Ishikawa (cell line): ENCODE results near the gene RAD51B.

ENCODE experiments used
- CEBPB ChIP-seq: IDR thresholded peaks from 2 replicates; pipeline ENCODE4 v1.6.1; 2012
- CREB1 ChIP-seq: IDR thresholded peaks from 2 replicates; pipeline ENCODE4 v1.6.1; 2012; ENCODE audit warnings: low read depth
- EGR1 ChIP-seq: IDR thresholded peaks from 2 replicates; pipeline ENCODE4 v1.6.1; 2012
- EP300 ChIP-seq: IDR thresholded peaks from 2 replicates; pipeline ENCODE4 v1.6.1; 2012; ENCODE audit warnings: borderline replicate concordance
- FOXM1 ChIP-seq: IDR thresholded peaks from 2 replicates; pipeline ENCODE4 v1.6.1; 2012; ENCODE audit warnings: low read depth, borderline replicate concordance
- NFIC ChIP-seq: IDR thresholded peaks from 2 replicates; pipeline ENCODE4 v1.6.1; 2012
- RAD21 ChIP-seq: IDR thresholded peaks from 2 replicates; pipeline ENCODE4 v1.6.1; 2012; ENCODE audit warnings: low read depth
- TAF1 ChIP-seq: IDR thresholded peaks from 2 replicates; pipeline ENCODE4 v1.6.1; 2012; ENCODE audit warnings: low read depth, mild to moderate bottlenecking
- TCF12 ChIP-seq: IDR thresholded peaks from 2 replicates; pipeline ENCODE4 v1.6.1; 2012; ENCODE audit warnings: low read depth
- TEAD4 ChIP-seq: IDR thresholded peaks from 2 replicates; pipeline ENCODE4 v1.6.1; 2012
- YY1 ChIP-seq: IDR thresholded peaks from 2 replicates; pipeline ENCODE4 v1.6.1; 2012; ENCODE audit warnings: low read depth
- ZBTB7A ChIP-seq: IDR thresholded peaks from 2 replicates; pipeline ENCODE4 v1.6.1; 2012; ENCODE audit warnings: low read depth
- TF ChIP-seq, protein P1 (sequence below): IDR thresholded peaks from 2 replicates; pipeline ENCODE4 v1.6.1; 2012
- TF ChIP-seq, protein P2 (sequence below): IDR thresholded peaks from 2 replicates; pipeline ENCODE4 v1.6.1; 2012
- TF ChIP-seq, protein P3 (sequence below): IDR thresholded peaks from 2 replicates; pipeline ENCODE4 v1.6.1; 2012; ENCODE audit warnings: low read depth, mild to moderate bottlenecking

Gene RAD51B

DNA sequence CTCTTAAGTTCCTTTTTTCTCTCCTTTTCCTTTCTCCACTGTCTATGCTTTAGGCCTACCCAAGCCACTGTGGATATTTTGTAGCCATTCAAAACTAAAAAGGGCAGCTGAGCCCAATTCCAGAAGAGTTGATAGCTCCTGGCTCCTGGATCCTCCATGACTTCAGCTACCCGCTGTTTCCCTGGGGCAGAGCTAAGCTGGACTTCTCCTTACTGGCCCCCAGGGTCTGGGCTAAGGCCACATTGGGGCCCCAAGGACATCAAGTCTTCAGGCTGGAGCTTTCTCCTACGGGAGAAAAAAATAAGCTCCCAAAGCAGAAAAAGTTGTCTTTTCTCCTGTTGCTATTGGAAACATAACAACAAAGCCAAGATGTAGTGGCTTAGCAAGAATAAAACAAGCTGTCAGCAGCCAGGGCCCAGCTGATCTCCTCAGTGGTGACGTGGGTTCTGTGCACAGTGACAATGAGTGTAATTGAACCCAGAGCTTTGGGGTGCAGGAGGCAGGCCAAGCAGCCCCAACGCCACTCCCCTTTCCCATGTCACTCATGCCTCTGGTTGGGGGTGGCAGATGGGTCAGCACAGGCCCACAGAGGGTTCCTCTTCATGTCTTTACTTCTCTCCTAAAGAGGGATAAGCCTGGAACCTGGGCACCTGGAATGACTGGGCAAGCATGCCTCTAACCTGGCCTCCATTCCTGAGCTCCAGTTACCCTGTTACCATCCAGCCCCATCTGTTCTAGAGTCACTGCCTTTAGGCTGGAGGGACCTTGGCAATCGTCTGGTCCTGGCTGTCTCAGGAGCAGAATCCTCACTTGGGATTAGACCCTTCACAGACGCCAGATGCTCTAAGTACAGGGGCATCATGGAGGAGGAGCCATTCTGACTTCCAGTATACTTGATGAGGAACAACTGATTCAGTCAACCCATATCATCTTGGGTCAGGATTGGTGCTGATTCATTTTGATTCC is 802.1 kb downstream of the RAD51B start:
- TF ChIP-seq, protein P1, sequence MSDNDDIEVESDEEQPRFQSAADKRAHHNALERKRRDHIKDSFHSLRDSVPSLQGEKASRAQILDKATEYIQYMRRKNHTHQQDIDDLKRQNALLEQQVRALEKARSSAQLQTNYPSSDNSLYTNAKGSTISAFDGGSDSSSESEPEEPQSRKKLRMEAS = no peak
- no peak for TF ChIP-seq NFIC
- no peak for TF ChIP-seq RAD21
- TF ChIP-seq EGR1 = no peak
- no peak for TF ChIP-seq EP300
- TF ChIP-seq ZBTB7A = no peak
- no peak for TF ChIP-seq YY1
- TF ChIP-seq, protein P2, sequence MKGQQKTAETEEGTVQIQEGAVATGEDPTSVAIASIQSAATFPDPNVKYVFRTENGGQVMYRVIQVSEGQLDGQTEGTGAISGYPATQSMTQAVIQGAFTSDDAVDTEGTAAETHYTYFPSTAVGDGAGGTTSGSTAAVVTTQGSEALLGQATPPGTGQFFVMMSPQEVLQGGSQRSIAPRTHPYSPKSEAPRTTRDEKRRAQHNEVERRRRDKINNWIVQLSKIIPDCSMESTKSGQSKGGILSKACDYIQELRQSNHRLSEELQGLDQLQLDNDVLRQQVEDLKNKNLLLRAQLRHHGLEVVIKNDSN = no peak
- TF ChIP-seq, protein P3, sequence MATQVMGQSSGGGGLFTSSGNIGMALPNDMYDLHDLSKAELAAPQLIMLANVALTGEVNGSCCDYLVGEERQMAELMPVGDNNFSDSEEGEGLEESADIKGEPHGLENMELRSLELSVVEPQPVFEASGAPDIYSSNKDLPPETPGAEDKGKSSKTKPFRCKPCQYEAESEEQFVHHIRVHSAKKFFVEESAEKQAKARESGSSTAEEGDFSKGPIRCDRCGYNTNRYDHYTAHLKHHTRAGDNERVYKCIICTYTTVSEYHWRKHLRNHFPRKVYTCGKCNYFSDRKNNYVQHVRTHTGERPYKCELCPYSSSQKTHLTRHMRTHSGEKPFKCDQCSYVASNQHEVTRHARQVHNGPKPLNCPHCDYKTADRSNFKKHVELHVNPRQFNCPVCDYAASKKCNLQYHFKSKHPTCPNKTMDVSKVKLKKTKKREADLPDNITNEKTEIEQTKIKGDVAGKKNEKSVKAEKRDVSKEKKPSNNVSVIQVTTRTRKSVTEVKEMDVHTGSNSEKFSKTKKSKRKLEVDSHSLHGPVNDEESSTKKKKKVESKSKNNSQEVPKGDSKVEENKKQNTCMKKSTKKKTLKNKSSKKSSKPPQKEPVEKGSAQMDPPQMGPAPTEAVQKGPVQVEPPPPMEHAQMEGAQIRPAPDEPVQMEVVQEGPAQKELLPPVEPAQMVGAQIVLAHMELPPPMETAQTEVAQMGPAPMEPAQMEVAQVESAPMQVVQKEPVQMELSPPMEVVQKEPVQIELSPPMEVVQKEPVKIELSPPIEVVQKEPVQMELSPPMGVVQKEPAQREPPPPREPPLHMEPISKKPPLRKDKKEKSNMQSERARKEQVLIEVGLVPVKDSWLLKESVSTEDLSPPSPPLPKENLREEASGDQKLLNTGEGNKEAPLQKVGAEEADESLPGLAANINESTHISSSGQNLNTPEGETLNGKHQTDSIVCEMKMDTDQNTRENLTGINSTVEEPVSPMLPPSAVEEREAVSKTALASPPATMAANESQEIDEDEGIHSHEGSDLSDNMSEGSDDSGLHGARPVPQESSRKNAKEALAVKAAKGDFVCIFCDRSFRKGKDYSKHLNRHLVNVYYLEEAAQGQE = no peak
- no peak for TF ChIP-seq FOXM1

DNA sequence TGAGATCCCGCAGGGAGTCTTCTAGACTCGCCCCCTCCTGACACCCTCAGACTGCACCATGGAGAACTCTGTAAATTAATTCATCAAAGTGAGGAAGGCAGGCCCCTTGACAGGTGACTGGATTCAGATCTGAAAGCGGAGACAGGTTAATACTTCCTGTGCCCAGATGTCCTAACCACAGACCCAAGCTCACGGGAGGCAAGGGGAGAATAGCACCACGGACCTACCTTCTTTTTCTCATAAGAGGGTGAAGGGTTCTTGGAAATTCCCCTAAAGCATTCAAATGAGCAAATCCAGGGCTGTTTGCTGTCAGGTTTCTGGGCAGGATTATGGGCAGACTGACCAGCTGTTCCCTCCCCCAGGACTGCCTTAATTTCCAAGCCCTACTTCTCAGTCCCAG is 803.3 kb downstream of the RAD51B start:
- TF ChIP-seq CEBPB (no peak), NFIC (no peak), FOXM1 (no peak), TAF1 (no peak), CREB1 (no peak), EGR1 (no peak)
- TF ChIP-seq, protein P2 = no peak
- TF ChIP-seq, protein P1 = no peak

DNA sequence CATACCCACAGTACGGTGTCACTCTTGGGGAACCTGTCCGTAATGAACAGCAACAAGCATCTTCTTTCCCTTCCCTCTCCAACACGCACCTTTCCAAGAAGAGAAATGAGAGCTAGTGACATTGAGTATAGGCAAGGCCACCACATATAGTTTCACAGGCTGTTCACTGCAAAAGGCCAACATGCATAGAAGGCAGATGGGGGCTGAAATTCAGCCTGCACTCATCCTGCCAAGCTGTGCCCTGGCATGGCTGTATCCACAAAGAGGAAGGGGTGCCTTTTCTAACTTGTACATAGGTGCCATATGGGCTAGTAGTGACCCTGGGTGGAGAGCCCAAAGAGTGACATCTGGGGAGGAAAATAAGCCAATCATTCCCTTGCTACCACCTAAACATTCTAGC is 803.7 kb downstream of the RAD51B start:
- TF ChIP-seq, protein P3 = no peak
- TF ChIP-seq, protein P2 = no peak
- TF ChIP-seq TCF12 = no peak
- no peak for TF ChIP-seq YY1
- TF ChIP-seq, protein P1 = no peak
- no peak for TF ChIP-seq EP300
- no peak for TF ChIP-seq EGR1
- TF ChIP-seq ZBTB7A = no peak
- no peak for TF ChIP-seq CEBPB
- TF ChIP-seq RAD21 = no peak
- no peak for TF ChIP-seq NFIC
- no peak for TF ChIP-seq TEAD4
- TF ChIP-seq TAF1 = no peak
- TF ChIP-seq FOXM1 = no peak
- no peak for TF ChIP-seq CREB1

DNA sequence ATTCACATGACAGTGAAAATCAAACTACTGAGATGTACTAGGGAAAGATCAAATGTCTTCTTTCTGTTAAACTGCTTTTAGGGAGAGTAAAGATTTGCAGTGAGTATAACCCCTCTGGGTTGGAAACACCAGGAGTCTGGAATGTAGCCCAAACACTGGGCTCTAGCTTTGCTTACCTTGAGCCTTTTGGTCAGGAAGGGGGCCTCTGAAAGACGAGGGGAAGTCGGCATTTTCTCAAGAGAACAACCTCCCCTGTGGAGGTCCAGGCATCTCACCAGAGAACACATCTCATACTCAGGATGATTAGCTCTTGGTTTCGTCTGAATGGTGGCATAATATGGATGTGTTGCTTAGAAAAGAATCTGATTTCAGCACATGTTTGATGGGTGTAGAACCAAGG is 804.2 kb downstream of the RAD51B start:
- TF ChIP-seq EGR1 (no peak), ZBTB7A (no peak), CREB1 (no peak), FOXM1 (no peak), RAD21 (no peak), EP300 (no peak), TEAD4 (no peak)
- TF ChIP-seq, protein P3 = no peak
